ENCODE measurements around the gene SIVA1.

DNA sequence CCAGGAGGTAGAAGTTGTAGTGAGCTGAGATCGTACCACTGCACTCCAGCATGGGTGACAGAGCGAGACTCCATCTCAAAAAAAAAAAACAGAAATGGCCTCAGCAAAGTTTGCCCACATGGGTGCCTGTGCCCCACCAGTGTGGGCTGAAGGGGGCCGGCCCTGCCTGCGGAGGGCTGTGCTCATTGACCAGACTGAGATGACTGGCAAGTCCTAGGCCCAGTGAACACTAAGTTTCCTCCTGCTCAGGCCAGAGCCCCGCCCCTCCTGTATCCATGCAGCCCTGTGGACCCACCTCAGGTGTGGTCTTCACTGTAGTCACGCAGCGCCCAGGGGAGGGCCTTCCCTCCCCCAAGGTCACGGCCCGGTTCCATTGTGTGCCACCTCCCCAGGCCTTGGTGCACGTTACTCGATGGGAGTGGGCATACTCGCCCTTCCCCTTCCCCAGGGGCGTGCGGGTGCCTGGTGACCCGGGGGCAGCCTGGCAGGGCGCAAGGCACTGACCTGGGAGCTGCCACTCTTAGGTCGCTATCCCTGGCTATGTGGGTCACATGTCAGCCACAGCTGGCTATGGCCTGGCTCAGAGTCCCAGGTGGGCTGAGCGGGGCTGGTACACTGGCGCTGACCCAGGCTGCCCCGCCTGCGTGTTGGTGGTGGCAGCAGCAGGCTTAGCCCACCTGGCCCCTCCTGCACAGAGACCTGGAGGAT lies 47.5 kb upstream of the SIVA1 start:
- TF ChIP-seq ARNTL (CRISPR knock-in tag; IDR thresholded peaks at IDR 0.05; ENCODE audit: borderline replicate concordance, low read depth), result no peak
- TF ChIP-seq, protein P1, sequence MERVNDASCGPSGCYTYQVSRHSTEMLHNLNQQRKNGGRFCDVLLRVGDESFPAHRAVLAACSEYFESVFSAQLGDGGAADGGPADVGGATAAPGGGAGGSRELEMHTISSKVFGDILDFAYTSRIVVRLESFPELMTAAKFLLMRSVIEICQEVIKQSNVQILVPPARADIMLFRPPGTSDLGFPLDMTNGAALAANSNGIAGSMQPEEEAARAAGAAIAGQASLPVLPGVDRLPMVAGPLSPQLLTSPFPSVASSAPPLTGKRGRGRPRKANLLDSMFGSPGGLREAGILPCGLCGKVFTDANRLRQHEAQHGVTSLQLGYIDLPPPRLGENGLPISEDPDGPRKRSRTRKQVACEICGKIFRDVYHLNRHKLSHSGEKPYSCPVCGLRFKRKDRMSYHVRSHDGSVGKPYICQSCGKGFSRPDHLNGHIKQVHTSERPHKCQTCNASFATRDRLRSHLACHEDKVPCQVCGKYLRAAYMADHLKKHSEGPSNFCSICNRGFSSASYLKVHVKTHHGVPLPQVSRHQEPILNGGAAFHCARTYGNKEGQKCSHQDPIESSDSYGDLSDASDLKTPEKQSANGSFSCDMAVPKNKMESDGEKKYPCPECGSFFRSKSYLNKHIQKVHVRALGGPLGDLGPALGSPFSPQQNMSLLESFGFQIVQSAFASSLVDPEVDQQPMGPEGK (CRISPR knock-in tag; IDR thresholded peaks at IDR 0.05; ENCODE audit: borderline replicate concordance), result no peak

All from SK-N-SH treated with all-trans-retinoic acid at 6 μM for 48 hours (cell line).